GM21360 (cell line): ENCODE data around the gene FHOD3.

Experiments
- ATAC-seq: cut with Tn5 transposase; IDR thresholded peaks from one replicate; pipeline ENCODE4 v1.9.1; 2021; ENCODE audit warnings: mild to moderate bottlenecking, moderate library complexity; ENCODE audit not compliant: unreplicated experiment

The FHOD3 gene

GRCh38 chr18:36378205-36378604 lies 80.7 kb downstream of the FHOD3 start:
- no peak for ATAC-seq

DNA sequence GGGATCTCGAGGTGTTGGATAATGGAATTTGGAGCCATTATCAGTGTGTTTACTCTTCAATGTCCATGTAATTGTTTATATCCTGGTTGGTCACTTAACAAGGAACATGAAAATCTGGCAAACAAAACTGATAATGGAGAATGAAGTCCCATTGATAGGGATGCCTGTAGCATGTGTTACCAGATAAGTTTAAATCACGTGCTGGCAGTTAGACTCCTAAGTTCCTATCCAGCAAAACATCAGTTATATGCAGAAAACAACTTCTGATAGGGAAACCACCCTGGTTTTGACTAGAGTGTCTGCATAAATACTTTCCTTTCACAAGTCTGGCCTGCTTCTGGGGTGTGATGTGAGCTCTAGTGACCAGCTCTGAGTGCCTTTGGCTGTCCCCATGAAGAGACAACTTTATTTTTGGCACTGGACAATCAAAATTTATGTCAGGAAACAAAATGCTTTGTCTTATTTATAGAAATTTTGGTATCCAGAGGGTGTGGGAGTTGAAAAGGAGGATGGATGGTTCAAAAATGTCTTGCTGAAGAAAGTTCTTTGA lies 82.0 kb downstream of the FHOD3 start:
- ATAC-seq, result no peak

DNA sequence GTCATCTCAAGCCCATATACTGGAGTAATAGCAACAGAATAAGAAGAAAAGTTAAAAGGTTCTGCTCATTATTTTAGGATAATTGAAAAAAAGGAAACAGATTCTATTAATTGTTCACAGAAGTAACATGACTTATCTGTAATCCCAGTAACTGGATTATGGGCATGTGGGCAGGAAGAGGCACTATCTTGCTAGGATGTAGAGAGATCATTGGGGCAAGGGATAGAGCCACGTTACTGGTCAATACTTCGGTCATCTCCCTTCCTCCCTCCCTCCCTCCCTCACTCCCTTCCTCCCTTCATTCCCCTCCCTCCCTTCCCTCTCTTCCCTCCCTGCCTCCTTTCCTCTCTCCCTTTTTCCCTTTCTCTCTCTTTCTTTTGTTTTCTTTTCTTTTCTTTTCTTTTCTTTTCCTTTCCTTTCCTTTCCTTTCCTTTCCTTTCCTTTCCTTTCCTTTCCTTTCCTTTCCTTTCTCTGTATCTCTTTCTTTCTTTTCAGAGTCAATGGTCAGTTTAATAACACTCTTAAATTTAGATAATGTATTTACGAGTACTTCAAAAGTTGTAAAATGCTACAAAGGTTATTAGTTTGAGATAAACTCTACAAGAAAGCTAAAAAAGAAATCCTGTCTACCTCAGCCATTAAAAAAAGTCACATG lies 82.8 kb downstream of the FHOD3 start:
- no peak for ATAC-seq

GRCh38 chr18:36381075-36381474 lies 83.6 kb downstream of the FHOD3 start:
- ATAC-seq, result no peak

DNA sequence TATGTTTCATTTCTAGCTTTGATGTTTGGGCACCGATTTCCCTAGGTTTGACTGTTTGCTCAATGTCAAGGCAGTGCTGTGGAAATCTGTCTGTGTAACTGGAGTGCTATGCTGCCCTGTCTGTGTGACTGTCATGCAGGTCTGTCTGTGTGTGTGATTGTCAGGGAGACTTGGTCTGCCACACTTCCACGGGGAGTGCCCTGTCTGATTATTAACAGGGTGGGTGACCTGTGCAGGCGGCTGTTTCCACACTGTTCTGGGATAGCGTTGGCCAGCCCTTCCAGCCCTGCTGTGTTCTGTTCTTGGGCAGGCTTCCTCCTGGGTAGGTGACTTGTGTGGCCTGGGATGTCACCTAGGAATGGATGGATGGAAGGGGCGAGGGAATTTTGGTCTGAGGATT lies 85.3 kb downstream of the FHOD3 start:
- no peak for ATAC-seq

DNA sequence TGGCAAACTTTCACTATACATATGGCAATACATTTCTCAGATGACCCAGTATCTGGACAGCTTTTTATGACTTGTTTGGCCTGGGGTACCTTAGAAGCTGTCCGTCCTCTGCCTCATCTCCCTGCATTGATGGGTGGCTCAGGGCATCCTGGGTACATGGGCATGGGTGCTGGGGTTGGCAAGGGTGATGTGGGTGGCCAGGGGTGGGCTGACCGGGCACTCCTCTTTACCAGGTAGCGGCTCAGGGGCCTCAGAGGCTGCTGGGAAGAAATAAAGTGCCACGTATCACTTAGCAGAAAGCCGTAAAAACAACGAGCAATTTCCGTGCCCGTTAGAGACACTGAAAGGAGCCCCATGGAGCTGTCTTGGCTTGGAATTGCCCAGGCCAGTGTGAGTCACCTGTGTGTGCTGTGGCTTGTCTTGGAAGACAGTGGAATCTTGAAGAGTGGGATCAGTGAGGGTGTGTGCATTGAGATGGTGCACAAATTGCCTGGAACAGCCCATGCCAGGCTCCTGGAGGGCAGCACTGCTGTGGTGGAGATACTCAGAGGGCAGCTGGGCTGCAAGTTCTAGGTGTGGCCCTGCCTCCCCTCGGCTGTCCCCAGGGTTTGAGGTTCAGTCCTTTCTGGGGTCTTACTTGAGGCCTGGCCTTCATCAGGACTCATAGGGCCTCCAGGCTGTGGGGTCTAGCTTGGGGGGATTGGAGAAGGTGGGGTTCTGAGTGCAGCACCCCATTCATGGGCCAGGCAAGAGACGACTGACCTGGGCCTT lies 88.8 kb downstream of the FHOD3 start:
- no peak for ATAC-seq

- no peak for ATAC-seq
These were observed 89.8 kb downstream of the FHOD3 start for GRCh38 chr18:36387310-36387709.

DNA sequence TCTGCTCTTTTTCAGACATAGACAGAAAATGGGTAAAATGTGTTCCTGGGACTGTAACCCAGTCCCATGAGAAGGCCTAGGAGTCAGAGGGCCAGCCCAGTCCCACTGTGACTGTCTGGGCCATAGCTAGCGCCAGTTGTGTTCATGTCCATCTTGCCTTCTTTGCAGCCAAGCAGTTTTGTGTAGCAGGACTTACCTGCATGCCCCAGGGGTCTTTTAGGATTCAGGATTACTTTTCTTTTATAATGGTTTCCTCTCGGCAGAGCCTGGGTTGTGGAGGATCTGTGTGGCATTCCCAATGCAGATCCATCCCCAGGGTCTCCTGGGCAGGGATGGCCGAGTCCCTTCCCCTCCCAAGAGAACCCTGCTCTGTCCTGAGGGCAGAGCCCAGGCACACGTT lies 90.8 kb downstream of the FHOD3 start:
- ATAC-seq, result no peak

DNA sequence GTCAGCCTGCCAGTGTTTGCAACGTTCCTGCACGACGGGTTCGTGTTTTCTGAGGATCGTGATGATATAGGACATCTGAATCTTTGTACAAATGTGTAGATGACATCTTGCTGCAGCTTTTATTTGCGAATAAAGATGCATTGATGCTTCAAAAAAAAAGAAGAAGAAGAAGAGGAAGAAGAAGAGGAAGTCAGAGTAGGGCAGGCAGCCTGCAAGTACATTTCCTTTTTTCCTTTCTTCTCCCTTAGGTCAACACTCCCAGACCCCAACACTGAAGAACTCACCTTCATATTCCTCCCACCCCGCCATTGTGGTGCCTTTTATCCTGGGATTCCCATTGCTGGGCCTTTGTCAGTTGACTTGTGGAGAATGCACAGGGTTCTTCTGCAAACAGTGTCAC lies 91.5 kb downstream of the FHOD3 start:
- ATAC-seq, result no peak

DNA sequence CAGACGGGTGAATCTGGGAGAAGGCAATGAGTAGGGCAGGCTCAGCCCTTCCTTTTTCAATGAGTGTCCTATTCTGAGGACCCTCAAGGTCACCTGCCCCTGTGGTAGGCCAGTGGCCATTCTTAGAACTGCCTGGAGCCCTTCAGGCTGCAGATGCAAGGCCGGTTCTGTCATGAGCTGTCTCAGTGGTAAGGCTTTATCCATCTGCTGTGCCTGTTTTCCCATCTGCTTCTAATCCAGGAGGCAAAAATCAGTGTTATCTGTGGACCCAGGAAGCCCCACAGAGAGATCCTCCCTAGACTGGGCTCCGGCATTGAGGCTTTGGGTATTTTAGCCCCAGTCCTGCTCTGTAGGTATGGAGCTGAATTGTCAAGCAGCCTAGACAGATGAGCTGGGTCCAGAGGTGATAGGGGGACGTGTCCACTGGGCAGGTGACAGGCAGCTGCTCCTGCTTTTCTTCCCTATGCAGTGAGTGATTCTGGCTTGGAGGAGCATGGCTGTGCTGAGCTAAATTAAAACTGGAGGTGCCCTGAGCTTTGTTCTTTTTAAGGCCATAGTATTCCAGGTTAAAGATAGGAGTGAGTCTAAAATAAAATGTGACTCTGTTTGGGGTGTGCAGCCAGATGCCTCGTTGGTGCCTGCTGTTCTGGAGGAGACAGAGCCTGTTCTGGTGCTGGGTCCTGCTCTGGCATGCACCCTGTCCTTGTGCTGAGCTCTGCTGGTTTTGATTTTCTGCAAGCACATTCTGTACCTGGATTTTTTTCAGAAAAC lies 92.5 kb downstream of the FHOD3 start:
- no peak for ATAC-seq

DNA sequence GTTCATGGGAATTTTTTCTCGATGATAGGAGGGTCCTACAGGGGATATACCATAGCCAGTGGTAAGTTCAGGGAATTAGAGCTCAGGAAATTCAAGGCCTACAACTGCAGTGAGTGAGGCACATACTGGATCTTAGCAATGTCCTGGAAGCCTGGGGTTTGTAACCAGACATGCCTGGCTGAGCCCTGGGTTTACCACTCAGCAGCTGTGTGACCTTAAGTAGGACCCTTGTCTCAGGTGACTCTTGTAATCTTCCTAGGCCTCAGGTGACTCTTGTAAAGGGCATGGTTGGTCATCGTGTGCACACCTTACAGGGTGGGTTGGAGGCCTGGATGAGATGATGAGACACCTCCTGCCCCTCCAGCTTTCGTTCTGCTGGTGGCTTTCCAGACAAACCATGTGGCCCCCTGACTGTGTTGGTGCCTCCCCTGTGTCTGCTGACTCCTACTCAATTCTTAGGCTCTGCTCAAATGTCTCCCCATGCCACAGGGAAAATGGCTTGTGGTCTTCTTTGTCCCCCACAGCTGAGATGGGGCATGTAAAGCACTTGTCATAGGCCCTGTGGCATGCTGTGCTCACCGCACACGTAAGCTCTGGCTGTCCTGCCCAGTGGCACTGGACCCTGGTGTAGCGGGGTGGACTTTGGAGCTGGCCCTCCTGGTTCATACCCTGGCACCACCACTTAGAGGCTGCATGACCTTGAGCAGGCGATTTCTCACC lies 94.1 kb downstream of the FHOD3 start:
- ATAC-seq, result no peak

DNA sequence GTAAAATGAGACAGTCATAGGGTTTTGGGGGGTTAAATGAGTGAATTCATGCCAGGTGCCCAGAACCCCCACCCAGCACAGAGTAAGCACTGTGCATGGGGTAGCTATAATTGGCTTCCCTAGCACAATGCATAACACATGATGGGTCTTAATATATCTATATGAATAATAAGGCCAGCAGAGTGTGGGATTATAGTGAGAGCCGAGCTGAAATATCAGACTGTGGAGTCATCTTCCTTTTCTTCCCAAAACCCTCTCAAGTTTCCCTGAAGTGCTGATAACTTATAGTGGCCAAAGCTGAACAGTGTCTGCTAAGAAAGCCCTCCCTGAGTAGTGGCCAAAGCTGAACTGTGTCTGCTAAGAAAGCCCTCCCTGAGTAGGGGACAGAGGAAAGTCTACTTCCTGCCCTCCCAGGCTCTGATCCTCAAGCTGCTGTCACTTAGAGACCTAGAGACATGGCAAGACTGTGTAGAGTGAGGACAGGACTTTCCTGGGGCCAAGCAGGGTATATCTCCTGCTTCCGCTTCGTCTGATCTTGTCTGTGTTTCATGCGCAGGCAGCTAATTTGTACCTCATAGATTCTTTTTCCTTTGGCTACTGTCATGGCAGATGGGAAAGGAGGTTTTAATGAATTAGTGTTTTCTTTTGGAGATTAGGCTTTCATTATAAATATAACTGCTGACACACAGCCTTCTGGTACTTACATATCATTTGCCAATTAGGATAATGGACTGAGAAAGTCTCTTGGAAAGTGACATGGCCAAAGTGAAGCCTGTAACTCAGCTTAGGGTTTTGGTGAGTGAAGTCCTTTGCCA lies 94.9 kb downstream of the FHOD3 start:
- ATAC-seq, result no peak

- ATAC-seq, result no peak
These were observed 95.4 kb downstream of the FHOD3 start for GRCh38 chr18:36392979-36393287.

DNA sequence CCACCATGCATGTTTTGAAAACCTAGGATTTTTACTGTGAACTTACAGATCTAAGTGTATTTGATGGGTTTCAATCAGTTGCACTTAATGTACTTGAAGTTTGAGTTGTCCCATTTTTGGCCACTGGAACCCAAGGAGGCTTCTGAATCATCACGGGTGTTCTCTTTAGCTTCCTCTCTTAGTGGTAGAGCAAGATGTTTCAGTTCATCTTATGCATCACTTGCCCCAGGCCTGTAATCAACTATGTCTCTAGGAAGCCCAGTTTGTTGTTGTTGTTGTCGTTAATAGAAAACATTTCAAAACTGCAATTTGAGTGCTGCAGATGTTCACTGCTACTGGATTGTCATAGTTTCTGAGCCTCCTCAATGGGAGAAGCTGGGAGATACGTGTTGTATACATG lies 97.0 kb downstream of the FHOD3 start:
- no peak for ATAC-seq

GRCh38 chr18:36396190-36396589 lies 98.7 kb downstream of the FHOD3 start:
- no peak for ATAC-seq

DNA sequence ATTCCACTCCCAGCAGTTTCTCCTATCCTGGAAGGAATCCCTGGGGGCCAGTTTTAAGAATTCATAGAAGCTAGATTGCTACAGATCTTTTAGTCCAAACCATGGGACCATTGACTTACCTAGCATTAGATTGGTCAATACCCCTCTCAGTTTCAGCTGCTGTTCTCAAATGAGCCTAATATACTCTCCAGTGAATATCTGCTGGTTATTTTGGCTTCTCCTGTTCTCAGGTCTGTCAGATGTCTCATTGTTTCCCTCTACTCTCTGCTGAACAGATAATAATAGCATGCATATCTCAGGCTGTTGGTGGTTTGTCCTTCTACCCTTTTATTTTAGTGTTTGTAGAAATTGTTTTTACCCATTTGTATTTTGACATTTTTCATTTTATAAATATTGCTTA lies 99.5 kb downstream of the FHOD3 start:
- ATAC-seq, result no peak

DNA sequence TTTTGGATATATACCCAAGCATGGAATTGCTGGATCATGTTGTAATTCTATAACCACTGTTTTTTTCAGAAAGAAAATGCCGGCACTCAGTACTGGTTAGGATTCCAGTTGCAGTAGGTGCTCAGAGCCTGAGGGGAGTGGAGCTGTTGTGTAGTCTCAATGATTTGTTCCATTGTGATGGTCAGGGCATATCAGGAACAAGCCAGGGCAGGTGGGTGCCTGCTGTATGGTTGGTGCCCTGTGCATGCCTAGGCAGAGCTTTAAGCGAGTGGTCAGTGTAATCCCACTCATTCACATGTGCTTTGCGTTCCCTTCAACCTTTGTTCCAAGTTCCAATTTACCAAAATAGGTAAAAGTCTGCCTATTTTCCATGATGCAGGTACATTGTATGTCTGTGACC lies 100.9 kb downstream of the FHOD3 start:
- no peak for ATAC-seq

- no peak for ATAC-seq
These were observed 101.5 kb downstream of the FHOD3 start for GRCh38 chr18:36399055-36399454.

- no peak for ATAC-seq
These were observed 103.9 kb downstream of the FHOD3 start for GRCh38 chr18:36401462-36401861.

DNA sequence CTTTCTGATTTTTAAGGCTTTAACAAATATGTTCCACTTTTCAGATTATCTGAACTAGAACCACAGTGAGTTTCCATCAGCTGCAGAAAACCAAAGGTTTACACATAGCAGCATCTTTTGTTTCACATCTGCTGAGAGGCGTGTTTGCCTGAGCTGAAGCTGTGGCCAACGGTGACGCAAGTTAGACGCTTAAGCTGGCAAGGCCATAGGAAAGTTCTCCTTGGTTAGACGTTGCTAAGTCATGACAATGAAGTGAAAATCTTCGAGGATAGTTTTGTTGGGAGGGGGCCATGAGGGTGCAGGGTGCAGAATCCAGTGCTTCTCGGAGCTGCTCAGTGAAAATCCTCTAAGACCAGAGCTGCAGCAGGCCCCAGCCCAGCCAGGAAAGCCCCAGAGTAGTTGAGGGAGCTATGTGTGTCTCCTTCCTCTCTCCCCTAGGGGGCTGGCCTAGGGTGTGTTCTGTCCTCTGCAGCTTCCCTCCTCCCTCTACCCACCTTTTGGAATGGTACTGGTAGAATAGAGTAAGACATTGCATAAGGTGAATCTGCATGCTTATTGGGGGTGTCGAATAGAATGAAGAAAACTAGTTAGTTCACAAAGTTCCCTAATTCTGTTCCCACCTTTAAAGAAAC lies 105.4 kb downstream of the FHOD3 start:
- no peak for ATAC-seq
